Neural progenitor cell (in vitro differentiated cells): ENCODE data around the gene HMGA1. TPM values are rescaled to one million over a fixed set of nuclear protein-coding genes. Genes with fewer than 3 reads are reported as not detected.
"Not testable (repeated sequence)": the region's sequence is repeated elsewhere in the genome, so short reads cannot be mapped to it uniquely, and the experiment has no call there.

Experiments
- DNase-seq: peaks from one replicate; pipeline ENCODE4 v3.0.0-alpha.2; 2016; ENCODE audit warnings: low spot score
- H2AFZ ChIP-seq: fragments of 200-600 bp; sonication (generic); replicated peaks from 2 replicates; pipeline ENCODE4 v1.6.1; 2016; ENCODE audit warnings: antibody characterized with exemption
- H3F3A ChIP-seq: fragments of 200-600 bp; sonication (generic); 2 replicates; pipeline ENCODE4 v1.6.1; 2016; ENCODE audit warnings: antibody characterized with exemption, low read depth
- H3K27ac ChIP-seq: fragments of 200-600 bp; sonication (generic); 2 replicates; pipeline ENCODE4 v1.5.1; 2016; ENCODE audit warnings: mild to moderate bottlenecking
- H3K27me3 ChIP-seq: fragments of 200-600 bp; sonication (generic); 2 replicates; pipeline ENCODE4 v1.6.1; 2016; ENCODE audit warnings: mild to moderate bottlenecking, moderate library complexity
- H3K36me3 ChIP-seq: fragments of 200-600 bp; sonication (generic); 2 replicates; pipeline ENCODE4 v1.5.1; 2016
- H3K4me1 ChIP-seq: fragments of 200-600 bp; sonication (generic); 2 replicates; pipeline ENCODE4 v1.6.1; 2016; ENCODE audit warnings: mixed run types
- H3K4me2 ChIP-seq: fragments of 200-600 bp; sonication (generic); 2 replicates; pipeline ENCODE4 v1.6.1; 2016
- H3K4me3 ChIP-seq: fragments of 200-600 bp; sonication (generic); 2 replicates; pipeline ENCODE4 v1.5.1; 2016
- H3K79me2 ChIP-seq: fragments of 200-600 bp; sonication (generic); 2 replicates; pipeline ENCODE4 v1.6.1; 2016; ENCODE audit warnings: low read depth
- H3K9ac ChIP-seq: fragments of 200-600 bp; sonication (generic); 2 replicates; pipeline ENCODE4 v1.6.1; 2016
- H3K9me3 ChIP-seq: fragments of 200-600 bp; sonication (generic); 2 replicates; pipeline ENCODE4 v1.5.1; 2016; ENCODE audit warnings: low read depth
- H4K20me1 ChIP-seq: fragments of 200-600 bp; sonication (generic); 2 replicates; pipeline ENCODE4 v1.6.1; 2016; ENCODE audit warnings: low read depth
- H3K27ac Mint-ChIP-seq: 3 replicates; pipeline ENCODE4 v1.8.0; 2021; ENCODE audit warnings: mixed read lengths
- H3K27me3 Mint-ChIP-seq: 2 replicates; pipeline ENCODE4 v1.8.0; 2022; ENCODE audit warnings: low read depth, mild to moderate bottlenecking, inconsistent platforms, moderate library complexity, mixed read lengths; ENCODE audit not compliant: insufficient read depth
- H3K36me3 Mint-ChIP-seq: 3 replicates; pipeline ENCODE4 v1.8.0; 2021; ENCODE audit warnings: mixed read lengths
- H3K4me1 Mint-ChIP-seq: 3 replicates; pipeline ENCODE4 v1.8.0; 2021; ENCODE audit warnings: mixed read lengths
- H3K4me3 Mint-ChIP-seq: 3 replicates; pipeline ENCODE4 v1.8.0; 2021; ENCODE audit warnings: mild to moderate bottlenecking, moderate library complexity, mixed read lengths
- H3K9me3 Mint-ChIP-seq: 3 replicates; pipeline ENCODE4 v1.8.0; 2020; ENCODE audit warnings: mixed read lengths
- CTCF ChIP-seq: fragments of 200-600 bp; sonication (generic); IDR thresholded peaks from 2 replicates; pipeline ENCODE4 v1.5.1; 2017; ENCODE audit warnings: antibody characterized with exemption, mild to moderate bottlenecking
- EZH2 ChIP-seq: fragments of 200-600 bp; sonication (generic); IDR thresholded peaks from 2 replicates; pipeline ENCODE4 v1.6.1; 2017; ENCODE audit warnings: antibody characterized with exemption, mild to moderate bottlenecking, moderate library complexity
- EZH2phosphoT487 ChIP-seq: fragments of 200-600 bp; sonication (generic); IDR thresholded peaks from 2 replicates; pipeline ENCODE4 v1.6.1; 2017; ENCODE audit warnings: antibody characterized with exemption
- total RNA-seq: library from RNA; depleted of rRNA; stranded (reverse); fragments of >200 nt; gene quantifications from 2 replicates; pipeline ENCODE4 v1.2.3, GENCODE V29; 2015; ENCODE audit warnings: low replicate concordance

Gene HMGA1
- total RNA-seq, 1 donor from 2014 or later: 417 TPM

GRCh38 chr6:34248198-34248726, 11.6 kb downstream of the HMGA1 start:
- Mint-ChIP-seq H3K27ac (peak overlapping the region; percentile 87), H3K4me3 (peak overlapping the region; percentile 91), H3K4me1 (peaks cover 31% of the 10 kb centered on the region), H3K36me3 (peaks cover 7% of the 10 kb centered on the region), H3K27me3 (peaks cover 12% of the 10 kb centered on the region), H3K9me3 (peaks cover 3% of the 10 kb centered on the region)
- Histone ChIP-seq H3K4me1 (no peaks in the 10 kb centered on the region), H3K4me2 (peak overlapping the region; percentile 94), H2AFZ (peak overlapping the region; percentile 40), H3K79me2 (peaks cover 5% of the 10 kb centered on the region), H3K4me3 (peak overlapping the region; percentile 73), H3K27ac (no peak overlapping the region), H3K9ac (peak overlapping the region; percentile 56), H3K9me3 (no peaks in the 10 kb centered on the region), H3F3A (peaks cover 48% of the 10 kb centered on the region), H4K20me1 (peaks cover 53% of the 10 kb centered on the region), H3K27me3 (no peaks in the 10 kb centered on the region), H3K36me3 (no peaks in the 10 kb centered on the region)
- TF ChIP-seq CTCF: no peak
- TF ChIP-seq EZH2: no peak
- no peak for TF ChIP-seq EZH2phosphoT487
- DNase-seq: peak; percentile 68

GRCh38 chr6:34248727-34249468, 12.2 kb downstream of the HMGA1 start, which contains the start of gene SMIM29:
TSS of gene SMIM29 (minus strand) at chr6:34249006. CDS start at chr6:34247791, 1,215 bp downstream.
- Histone ChIP-seq H2AFZ (peak within 1 kb of the TSS; percentile 91), H3K36me3 (no peaks in the 10 kb centered on the region), H3K4me1 (no peaks in the 10 kb centered on the region), H3K27ac (peak within 1 kb of the TSS; percentile 63), H3K9ac (peak within 1 kb of the TSS; percentile 56), H3K27me3 (no peaks in the 10 kb centered on the region), H3K4me3 (peak within 1 kb of the TSS; percentile 73), H4K20me1 (peaks cover 46% of the 10 kb centered on the region), H3F3A (peaks cover 42% of the 10 kb centered on the region), H3K79me2 (no peaks in the 10 kb centered on the region), H3K4me2 (peak within 1 kb of the TSS; percentile 94), H3K9me3 (no peaks in the 10 kb centered on the region)
- DNase-seq: peak; percentile 99
- Mint-ChIP-seq H3K9me3 (peaks cover 3% of the 10 kb centered on the region), H3K36me3 (peaks cover 4% of the 10 kb centered on the region), H3K4me1 (peaks cover 26% of the 10 kb centered on the region), H3K27ac (peak within 1 kb of the TSS; percentile 87), H3K27me3 (peaks cover 12% of the 10 kb centered on the region), H3K4me3 (peak within 1 kb of the TSS; percentile 91)
- TF ChIP-seq CTCF: peak; percentile 89
- no peak for TF ChIP-seq EZH2phosphoT487
- TF ChIP-seq EZH2: no peak

- Mint-ChIP-seq H3K27me3 (peaks cover 12% of the 10 kb centered on the region), H3K9me3 (peaks cover 3% of the 10 kb centered on the region), H3K4me3 (peak overlapping the region; percentile 89), H3K4me1 (peaks cover 22% of the 10 kb centered on the region), H3K36me3 (peaks cover 4% of the 10 kb centered on the region), H3K27ac (peak overlapping the region; percentile 78)
- Histone ChIP-seq H3K27me3 (no peaks in the 10 kb centered on the region), H4K20me1 (peaks cover 39% of the 10 kb centered on the region), H3K36me3 (no peaks in the 10 kb centered on the region), H3K9me3 (no peaks in the 10 kb centered on the region), H3K79me2 (no peaks in the 10 kb centered on the region), H3K4me1 (no peaks in the 10 kb centered on the region), H3K9ac (peak overlapping the region; percentile 44), H3K4me3 (peak overlapping the region; percentile 73), H2AFZ (peak overlapping the region; percentile 91), H3F3A (peaks cover 35% of the 10 kb centered on the region), H3K4me2 (peak overlapping the region; percentile 83), H3K27ac (no peak overlapping the region)
- no peak for DNase-seq
- TF ChIP-seq EZH2 (no peak), EZH2phosphoT487 (no peak)
These were observed 13.0 kb downstream of the HMGA1 start for GRCh38 chr6:34249469-34250261.

- H3K27ac ChIP-seq, H3K27me3 Mint-ChIP-seq, H3K79me2 ChIP-seq, H3K27me3 ChIP-seq, H3K9me3 ChIP-seq, H3K4me3 Mint-ChIP-seq, H3K36me3 ChIP-seq, DNase-seq, H2AFZ ChIP-seq, H3K36me3 Mint-ChIP-seq, H3K4me2 ChIP-seq, H3K4me1 Mint-ChIP-seq, H3K4me1 ChIP-seq, H3K4me3 ChIP-seq, H3K27ac Mint-ChIP-seq, H3K9ac ChIP-seq, H3K9me3 Mint-ChIP-seq: not testable (repeated sequence)
- H3F3A ChIP-seq: peaks cover 13% of the 10 kb centered on the region
- peaks cover 12% of the 10 kb centered on the region for H4K20me1 ChIP-seq
These were observed 15.7 kb downstream of the HMGA1 start for GRCh38 chr6:34252395-34252794.
